Right cardiac atrium (tissue), 5 donors: ENCODE results near the gene FAM25G. TPM values are rescaled to one million over a fixed set of nuclear protein-coding genes. Genes with fewer than 3 reads are reported as not detected.
A peak's percentile ranks its signal among the peaks of the same experiment; 100 is the strongest.
"Not testable (repeated sequence)": the region's sequence is repeated elsewhere in the genome, so short reads cannot be mapped to it uniquely, and the experiment has no call there.

ENCODE experiments used
- ATAC-seq, 2 donors: fragments of 200-7000 bp; cut with Tn5 transposase; one replicate each; pipeline versions ENCODE4 v1.8.0 to v1.9.1; 2020; ENCODE audit warnings: moderate library complexity in 2 of 2, mild to moderate bottlenecking in 1 of 2
- DNase-seq, 3 donors: peaks; one replicate each; pipeline ENCODE4 v3.0.0-alpha.2; 2020
- H3K27ac ChIP-seq: one replicate; pipeline ENCODE4 v1.5.1; 2013; ENCODE audit warnings: mild to moderate bottlenecking, low read length, control low read depth, moderate library complexity
- H3K27me3 ChIP-seq: one replicate; pipeline ENCODE4 v1.6.1; 2013; ENCODE audit not compliant: control insufficient read depth, insufficient read depth
- H3K4me1 ChIP-seq: one replicate; pipeline ENCODE4 v1.6.1; 2013; ENCODE audit warnings: low read length; ENCODE audit not compliant: control insufficient read depth, insufficient read depth
- H3K4me3 ChIP-seq: one replicate; pipeline ENCODE4 v1.5.1; 2013; ENCODE audit warnings: low read length, control low read depth
- H3K9me3 ChIP-seq: one replicate; pipeline ENCODE4 v1.6.1; 2013; ENCODE audit warnings: low read length; ENCODE audit not compliant: control insufficient read depth
- WGBS: extraction: QIAGEN DNeasy Blood & Tissue Kit; methylation state at CpG from one replicate; pipeline ENCODE4 v1.1.7; 2013; 5-methylcytosine and 5-hydroxymethylcytosine counted together
- intact Hi-C, 4 donors: fragments of 100-400 bp; cut with DNase I; formaldehyde crosslinking; loops; one replicate each; pipeline versions ENCODE4 v1.11.0 to v1.14.0; 2022 to 2023
- long read RNA-seq, 4 donors: library from polyadenylated mRNA; unstranded; transcript quantifications; one replicate each; pipeline ENCODE4 v2.0.0, GENCODE V29; 2020 to 2021
- polyA plus RNA-seq: library from polyadenylated mRNA; stranded (reverse); fragments of 200-250 nt; gene quantifications from one replicate; pipeline ENCODE4 v1.2.3, GENCODE V29; 2013
- total RNA-seq, 4 donors: library from RNA; stranded (reverse); fragmentation: NEBNext Ultra II Directional; extraction: Animal tissue kit (Norgen Biotek cat#: 25700); gene quantifications; one replicate each; pipeline ENCODE4 v1.2.1, GENCODE V29; 2021
- donor health status: healthy with polysubstance abuse.
- donor health status: DM: no; HTN: yes; CAD: no.
- donor health status: DM: no; HTN: no; CAD: no.
- donor health status: DM: no; HTN: yes; CAD: no; lungs with severe emphysema.
- donor health status: DM: yes; HTN: yes; CAD: no.

The FAM25G gene
- total RNA-seq (not detected), polyA plus RNA-seq (not detected)
- long read RNA-seq, donor 1, result 0 reads
- long read RNA-seq, donor 2, result 0 reads
- long read RNA-seq, donor 3, result 0 reads
- long read RNA-seq, donor 4, result 0 reads

- H3K4me3 ChIP-seq, DNase-seq, H3K27ac ChIP-seq, H3K9me3 ChIP-seq, ATAC-seq, intact Hi-C loops, H3K4me1 ChIP-seq, H3K27me3 ChIP-seq: not testable (repeated sequence)
- 81% methylated on average over 6 of the region's 9 CpGs for WGBS
Measured at GRCh38 chr10:47491600-47491999, at the start of gene FAM25G. Gene FAM25G, minus strand, starts transcription at chr10:47491700. Its CDS starts 26 bp downstream, at chr10:47491674.

GRCh38 chr10:47536430-47536829 lies 44.9 kb upstream of the FAM25G start:
- H3K4me1 ChIP-seq, H3K27ac ChIP-seq, ATAC-seq, H3K9me3 ChIP-seq, intact Hi-C loops, H3K27me3 ChIP-seq, DNase-seq, H3K4me3 ChIP-seq: not testable (repeated sequence)
- 82% methylated on average over 2 of the region's 3 CpGs for WGBS

GRCh38 chr10:47523475-47523874 lies 32.0 kb upstream of the FAM25G start, which contains the start of gene AGAP9:
Gene AGAP9, minus strand, starts transcription at chr10:47523638. Its CDS starts 112 bp downstream, at chr10:47523526.
- H3K9me3 ChIP-seq, intact Hi-C loops, H3K4me1 ChIP-seq, H3K4me3 ChIP-seq, H3K27ac ChIP-seq, DNase-seq, H3K27me3 ChIP-seq, ATAC-seq: not testable (repeated sequence)
- no CpG with 5 or more reads among the region's 20 CpGs for WGBS

- H3K27me3 ChIP-seq, intact Hi-C loops, H3K27ac ChIP-seq, H3K4me1 ChIP-seq, H3K4me3 ChIP-seq, H3K9me3 ChIP-seq, DNase-seq, ATAC-seq: not testable (repeated sequence)
- WGBS, result 86% methylated on average over 9 of the region's 9 CpGs
Measured at GRCh38 chr10:47502313-47502712, 10.8 kb upstream of the FAM25G start.

GRCh38 chr10:47494226-47494625 lies 2.7 kb upstream of the FAM25G start:
- intact Hi-C loops, DNase-seq, H3K27me3 ChIP-seq, H3K9me3 ChIP-seq, H3K27ac ChIP-seq, H3K4me1 ChIP-seq, ATAC-seq, H3K4me3 ChIP-seq: not testable (repeated sequence)
- 32% methylated on average over 1 of the region's 6 CpGs for WGBS

GRCh38 chr10:47489630-47490029 lies 1.9 kb downstream of the FAM25G start:
- intact Hi-C loops, H3K27ac ChIP-seq, H3K9me3 ChIP-seq, H3K27me3 ChIP-seq, DNase-seq, ATAC-seq, H3K4me3 ChIP-seq, H3K4me1 ChIP-seq: not testable (repeated sequence)
- 88% methylated on average over 2 of the region's 7 CpGs for WGBS

- DNase-seq, H3K4me3 ChIP-seq, intact Hi-C loops, H3K27ac ChIP-seq, H3K9me3 ChIP-seq, H3K4me1 ChIP-seq, H3K27me3 ChIP-seq, ATAC-seq: not testable (repeated sequence)
- WGBS, result 56% methylated on average over 3 of the region's 4 CpGs
Measured at GRCh38 chr10:47485943-47486342, 5.6 kb downstream of the FAM25G start.

- WGBS, result 90% methylated on average over 11 of the region's 11 CpGs
- H3K27ac ChIP-seq, H3K4me3 ChIP-seq, intact Hi-C loops, H3K27me3 ChIP-seq, DNase-seq, H3K4me1 ChIP-seq, ATAC-seq, H3K9me3 ChIP-seq: not testable (repeated sequence)
Measured at GRCh38 chr10:47484786-47485185, 6.7 kb downstream of the FAM25G start.

GRCh38 chr10:47483923-47484322 lies 7.6 kb downstream of the FAM25G start, which contains the start of gene ANXA8:
Gene ANXA8, minus strand, starts transcription at chr10:47484115. Its CDS starts 182 bp downstream, at chr10:47483933.
- H3K27ac ChIP-seq, intact Hi-C loops, H3K9me3 ChIP-seq, H3K27me3 ChIP-seq, H3K4me1 ChIP-seq, DNase-seq, H3K4me3 ChIP-seq: not testable (repeated sequence)
- 84% methylated on average over 8 of the region's 11 CpGs for WGBS
- ATAC-seq, result peak; percentile 37 to 51

- H3K4me1 ChIP-seq, intact Hi-C loops, H3K27me3 ChIP-seq, H3K4me3 ChIP-seq, H3K27ac ChIP-seq, DNase-seq, H3K9me3 ChIP-seq: not testable (repeated sequence)
- no CpG with 5 or more reads among the region's 1 CpG for WGBS
- ATAC-seq, result peak; percentile 7 to 62
Measured at GRCh38 chr10:47482367-47482766, 9.1 kb downstream of the FAM25G start.

- intact Hi-C loops, H3K27ac ChIP-seq, H3K4me3 ChIP-seq, H3K27me3 ChIP-seq, H3K9me3 ChIP-seq, DNase-seq, H3K4me1 ChIP-seq: not testable (repeated sequence)
- ATAC-seq, result peak; percentile 19 to 36
- WGBS, result 74% methylated on average over 5 of the region's 6 CpGs
Measured at GRCh38 chr10:47481768-47482181, 9.7 kb downstream of the FAM25G start.
